ENCODE results near the gene NUDT9. TPM values are rescaled to one million over a fixed set of nuclear protein-coding genes. Genes with fewer than 3 reads are reported as not detected.
"Not testable (repeated sequence)": the region's sequence is repeated elsewhere in the genome, so short reads cannot be mapped to it uniquely, and the experiment has no call there.

Gene NUDT9
- total RNA-seq, 1 experiment from 2014 or later = 11.3 TPM

- intact Hi-C loops (cut with micrococcal nuclease; ENCODE audit: unreplicated experiment) = no loop called here
- H3K36me3 ChIP-seq (ENCODE audit: insufficient read depth, low read length, poor library complexity, severe bottlenecking) = no peaks in the 10 kb centered on the region
- no peak for TF ChIP-seq CTCF (conservative IDR thresholded peaks at IDR 0.05; ENCODE audit: low read depth, low read length)
- no peak for TF ChIP-seq EZH2 (IDR thresholded peaks at IDR 0.05; ENCODE audit: borderline replicate concordance, low read depth, low read length, poor library complexity, severe bottlenecking)
- no peak overlapping the region for H3K4me3 ChIP-seq (ENCODE audit: low read depth, low read length, poor library complexity, severe bottlenecking)
- POLR2A ChIA-PET (ENCODE audit: low non-redundant PET) = no interaction called here
- no peaks in the 10 kb centered on the region for H3K27me3 ChIP-seq (replicated peaks; ENCODE audit: insufficient read depth, low read depth, low read length, poor library complexity)
- no peak for DNase-seq (ENCODE audit: low spot score)
- H3K27ac ChIP-seq (ENCODE audit: low read depth, low read length, poor library complexity, severe bottlenecking) = no peak overlapping the region
- CTCF ChIA-PET = no interaction called here
- no peaks in the 10 kb centered on the region for H3K9me3 ChIP-seq (ENCODE audit: low read depth, low read length, poor library complexity, severe bottlenecking)
- H3K4me1 ChIP-seq (ENCODE audit: insufficient read depth, low read length, poor library complexity, severe bottlenecking) = no peaks in the 10 kb centered on the region
- no TSS peak for BruUV-seq (replicated peaks)
These were observed 67.3 kb downstream of the NUDT9 start for GRCh38 chr4:87489678-87490077.

GRCh38 chr4:87490664-87491369 lies 68.4 kb downstream of the NUDT9 start:
- no peak for DNase-seq (ENCODE audit: low spot score)
- TF ChIP-seq EZH2 (IDR thresholded peaks at IDR 0.05; ENCODE audit: borderline replicate concordance, low read depth, low read length, poor library complexity, severe bottlenecking) = no peak
- TF ChIP-seq CTCF (conservative IDR thresholded peaks at IDR 0.05; ENCODE audit: low read depth, low read length) = no peak
- CTCF ChIA-PET = no interaction called here
- intact Hi-C loops (cut with micrococcal nuclease; ENCODE audit: unreplicated experiment) = no loop called here
- Histone ChIP-seq H3K27me3 (replicated peaks; ENCODE audit: insufficient read depth, low read depth, low read length, poor library complexity) (no peaks in the 10 kb centered on the region), H3K4me3 (ENCODE audit: low read depth, low read length, poor library complexity, severe bottlenecking) (no peak overlapping the region), H3K4me1 (ENCODE audit: insufficient read depth, low read length, poor library complexity, severe bottlenecking) (no peaks in the 10 kb centered on the region), H3K36me3 (ENCODE audit: insufficient read depth, low read length, poor library complexity, severe bottlenecking) (no peaks in the 10 kb centered on the region), H3K9me3 (ENCODE audit: low read depth, low read length, poor library complexity, severe bottlenecking) (no peaks in the 10 kb centered on the region), H3K27ac (ENCODE audit: low read depth, low read length, poor library complexity, severe bottlenecking) (no peak overlapping the region)
- no TSS peak for BruUV-seq (replicated peaks)
- POLR2A ChIA-PET (ENCODE audit: low non-redundant PET) = no interaction called here

- no peaks in the 10 kb centered on the region for H3K4me1 ChIP-seq (ENCODE audit: insufficient read depth, low read length, poor library complexity, severe bottlenecking)
- no peaks in the 10 kb centered on the region for H3K36me3 ChIP-seq (ENCODE audit: insufficient read depth, low read length, poor library complexity, severe bottlenecking)
- no peak overlapping the region for H3K27ac ChIP-seq (ENCODE audit: low read depth, low read length, poor library complexity, severe bottlenecking)
- BruUV-seq (replicated peaks) = no TSS peak
- no peaks in the 10 kb centered on the region for H3K9me3 ChIP-seq (ENCODE audit: low read depth, low read length, poor library complexity, severe bottlenecking)
- no peak overlapping the region for H3K4me3 ChIP-seq (ENCODE audit: low read depth, low read length, poor library complexity, severe bottlenecking)
- TF ChIP-seq CTCF (conservative IDR thresholded peaks at IDR 0.05; ENCODE audit: low read depth, low read length) (no peak), EZH2 (IDR thresholded peaks at IDR 0.05; ENCODE audit: borderline replicate concordance, low read depth, low read length, poor library complexity, severe bottlenecking) (no peak)
- H3K27me3 ChIP-seq (replicated peaks; ENCODE audit: insufficient read depth, low read depth, low read length, poor library complexity) = no peaks in the 10 kb centered on the region
- no peak for DNase-seq (ENCODE audit: low spot score)
- ChIA-PET POLR2A (ENCODE audit: low non-redundant PET) (no interaction called here), CTCF (no interaction called here)
- intact Hi-C loops (cut with micrococcal nuclease; ENCODE audit: unreplicated experiment) = no loop called here
These were observed 69.1 kb downstream of the NUDT9 start for GRCh38 chr4:87491436-87491835.

- intact Hi-C loops (cut with micrococcal nuclease; ENCODE audit: unreplicated experiment); POLR2A ChIA-PET (ENCODE audit: low non-redundant PET); DNase-seq (ENCODE audit: low spot score); H3K4me3 ChIP-seq (ENCODE audit: low read depth, low read length, poor library complexity, severe bottlenecking); H3K27ac ChIP-seq (ENCODE audit: low read depth, low read length, poor library complexity, severe bottlenecking); H3K9me3 ChIP-seq (ENCODE audit: low read depth, low read length, poor library complexity, severe bottlenecking); H3K36me3 ChIP-seq (ENCODE audit: insufficient read depth, low read length, poor library complexity, severe bottlenecking); H3K27me3 ChIP-seq (replicated peaks; ENCODE audit: insufficient read depth, low read depth, low read length, poor library complexity); H3K4me1 ChIP-seq (ENCODE audit: insufficient read depth, low read length, poor library complexity, severe bottlenecking); CTCF ChIA-PET; BruUV-seq (replicated peaks): not testable (repeated sequence)
These were observed 69.5 kb downstream of the NUDT9 start for GRCh38 chr4:87491851-87492250.
